GM12878 (cell line): ENCODE measurements around the gene SACM1L. TPM values are rescaled to one million over a fixed set of nuclear protein-coding genes. Genes with fewer than 3 reads are reported as not detected.

ENCODE experiments used
- ATAC-seq: fragments of 200-7000 bp; cut with Tn5 transposase; 3 replicates; pipeline ENCODE4 v1.9.1; 2020; ENCODE audit warnings: mild to moderate bottlenecking, moderate library complexity
- BruUV-seq: library from RNA; stranded (reverse); fragments of 400-500 nt; replicated peaks from 2 replicates; lab custom pipeline; 2021; lab: Mats Ljungman, UMichigan
- CTCF ChIA-PET: fragments of 300-600 bp; sonication (Branson Sonifier 250); formaldehyde crosslinking; extraction: SDS; loops from one replicate; lab custom pipeline; 2021; ENCODE audit warnings: inconsistent platforms; lab: Yijun Ruan, JAX
- POLR2A ChIA-PET: fragments of 350-600 bp; formaldehyde crosslinking; extraction: SDS; loops from one replicate; lab custom pipeline; 2021; ENCODE audit warnings: inconsistent platforms; lab: Charles Lee
- RAD21 ChIA-PET: fragments of 300-600 bp; sonication (Branson Sonifier 250); formaldehyde crosslinking; loops from one replicate; lab custom pipeline; 2023; ENCODE audit warnings: antibody characterized with exemption; ENCODE audit not compliant: unreplicated experiment; lab: Charles Lee
- SMC1A ChIA-PET: fragments of 300-600 bp; sonication (Branson Sonifier 250); formaldehyde crosslinking; loops from one replicate; lab custom pipeline; 2023; ENCODE audit not compliant: unreplicated experiment, uncharacterized antibody; lab: Charles Lee
- DNase-seq: peaks from one replicate; pipeline ENCODE4 v3.0.0-alpha.2; 2011; ENCODE audit warnings: low read depth, low spot score
- FAIRE-seq: peaks from 3 replicates; lab custom pipeline; 2011; peaks lifted over from hg19 to GRCh38; lab: Jason Lieb, UNC
- H2AFZ ChIP-seq: 2 replicates; pipeline ENCODE4 v1.6.0; 2011; ENCODE audit warnings: low read depth, low read length, control low read depth; ENCODE audit not compliant: control insufficient read depth
- H3K27ac ChIP-seq: 2 replicates; pipeline ENCODE4 v1.5.1; 2011; ENCODE audit warnings: control low read depth; ENCODE audit not compliant: control insufficient read depth, insufficient read depth
- H3K27me3 ChIP-seq, 2 experiments: replicated peaks in 1 of 2; 2 replicates each; pipeline versions ENCODE4 v1.6.0 to v1.6.1; 2011; ENCODE audit warnings: low read length in 1 of 2; ENCODE audit not compliant: control insufficient read depth in 2 of 2, insufficient read depth in 2 of 2
- H3K36me3 ChIP-seq, 2 experiments: 2 replicates each; pipeline ENCODE4 v1.5.1; 2011; ENCODE audit warnings: low read length in 1 of 2; ENCODE audit not compliant: control insufficient read depth in 2 of 2, insufficient read depth in 2 of 2
- H3K4me1 ChIP-seq: 2 replicates; pipeline ENCODE4 v1.6.1; 2011; ENCODE audit warnings: mild to moderate bottlenecking, low read length, moderate library complexity, mixed read lengths; ENCODE audit not compliant: control insufficient read depth, insufficient read depth
- H3K4me2 ChIP-seq: 2 replicates; pipeline ENCODE4 v1.6.0; 2011; ENCODE audit warnings: control low read depth; ENCODE audit not compliant: control insufficient read depth, insufficient read depth
- H3K4me3 ChIP-seq: fragments of 200-600 bp; sonication (generic); 2 replicates; pipeline ENCODE4 v1.5.1; 2016
- H3K79me2 ChIP-seq: 2 replicates; pipeline ENCODE4 v1.6.0; 2011; ENCODE audit warnings: low read length; ENCODE audit not compliant: control insufficient read depth, insufficient read depth
- H3K9ac ChIP-seq: 2 replicates; pipeline ENCODE4 v1.8.0; 2011; ENCODE audit warnings: low read length, control low read depth, mixed read lengths; ENCODE audit not compliant: control insufficient read depth, insufficient read depth
- H3K9me3 ChIP-seq: replicated peaks from 3 replicates; pipeline ENCODE4 v1.5.1; 2011; ENCODE audit warnings: mild to moderate bottlenecking, low read length; ENCODE audit not compliant: control insufficient read depth, insufficient read depth
- H4K20me1 ChIP-seq: 2 replicates; pipeline ENCODE4 v1.6.0; 2011; ENCODE audit not compliant: control insufficient read depth, insufficient read depth
- ASH2L ChIP-seq: fragments of 300-600, 200-600 bp; sonication (generic); IDR thresholded peaks from 2 replicates; pipeline ENCODE4 v1.6.1; 2017; ENCODE audit warnings: low read depth, mild to moderate bottlenecking, borderline replicate concordance
- ATF7 ChIP-seq: fragments of 450-650 bp; IDR thresholded peaks from 2 replicates; pipeline ENCODE4 v1.6.1; 2016; ENCODE audit warnings: low read depth, mild to moderate bottlenecking
- BHLHE40 ChIP-seq, 2 experiments: fragments of 450-650 bp in 1 of 2; IDR thresholded peaks; 2 replicates each; pipeline ENCODE4 v1.6.1; 2011 to 2017; ENCODE audit warnings: low read depth in 2 of 2, borderline replicate concordance in 1 of 2, improper control_type of control experiment in 1 of 2, low read length in 1 of 2, mild to moderate bottlenecking in 1 of 2
- CREM ChIP-seq: IDR thresholded peaks from 2 replicates; pipeline ENCODE4 v1.6.1; 2014; ENCODE audit warnings: antibody characterized with exemption, low read depth
- FOXM1 ChIP-seq: IDR thresholded peaks from 2 replicates; pipeline ENCODE4 v1.6.1; 2012; ENCODE audit warnings: low read depth, mild to moderate bottlenecking, inconsistent platforms, low read length, moderate library complexity
- IKZF2 ChIP-seq, 2 experiments: fragments of 450-650 bp; IDR thresholded peaks; 2 replicates each; pipeline ENCODE4 v1.6.1; 2017; ENCODE audit warnings: mild to moderate bottlenecking in 2 of 2, moderate library complexity in 2 of 2
- LARP7 ChIP-seq: fragments of 450-650 bp; IDR thresholded peaks from 2 replicates; pipeline ENCODE4 v1.6.1; 2017; ENCODE audit warnings: mild to moderate bottlenecking
- MEF2B ChIP-seq: fragments of 450-650 bp; IDR thresholded peaks from 2 replicates; pipeline ENCODE4 v1.6.1; 2018; ENCODE audit warnings: mild to moderate bottlenecking, moderate library complexity; ENCODE audit not compliant: partially characterized antibody, poor library complexity, severe bottlenecking
- PAX8 ChIP-seq: fragments of 450-650 bp; IDR thresholded peaks from 2 replicates; pipeline ENCODE4 v1.6.1; 2017; ENCODE audit warnings: mild to moderate bottlenecking, moderate library complexity
- POLR2A ChIP-seq: IDR thresholded peaks from 2 replicates; pipeline ENCODE4 v1.6.1; 2011; ENCODE audit warnings: low read depth, mild to moderate bottlenecking, low read length
- POLR2AphosphoS2 ChIP-seq: IDR thresholded peaks from 2 replicates; pipeline ENCODE4 v1.6.1; 2011; ENCODE audit warnings: low read depth, mild to moderate bottlenecking, low read length, improper control_type of control experiment, moderate library complexity
- RAD51 ChIP-seq: fragments of 450-650 bp; IDR thresholded peaks from 2 replicates; pipeline ENCODE4 v1.6.1; 2016; ENCODE audit warnings: moderate library complexity, mild to moderate bottlenecking, inconsistent platforms
- ZSCAN29 ChIP-seq: fragments of 450-650 bp; IDR thresholded peaks from 2 replicates; pipeline ENCODE4 v1.6.1; 2017; ENCODE audit warnings: mild to moderate bottlenecking, moderate library complexity
- WGBS: methylation state at CpG from one replicate; pipeline ENCODE4 v1.1.6; 2016; ENCODE audit warnings: low lambda C conversion rate; ENCODE audit not compliant: insufficient replicate concordance, insufficient coverage; ENCODE audit errors: missing lambda C conversion rate; 5-methylcytosine and 5-hydroxymethylcytosine counted together
- in situ Hi-C: fragments of 300-500 bp; cut with MboI; formaldehyde crosslinking; loops from 9 replicates; pipeline ENCODE4 v1.14.3; 2018; ENCODE audit warnings: mixed read lengths
- intact Hi-C: fragments of 100-400 bp; cut with micrococcal nuclease; formaldehyde crosslinking; loops from one replicate; pipeline ENCODE4 v1.14.2; 2022; ENCODE audit not compliant: unreplicated experiment
- polyA plus RNA-seq, 11 experiments: library from polyadenylated mRNA; depleted of rRNA in 4 of 11; unstranded in 6 of 11; stranded (reverse) in 5 of 11; fragments of >200 nt; fragmentation: Nextera tagmentation in 4 of 11; fragmentation: Illumina TruSeq in 1 of 11; extraction: Ambion mirVana in 4 of 11; extraction: Trizol in 1 of 11; gene quantifications; 1 replicate in 1 of 11; 2 replicates in 10 of 11; pipeline versions ENCODE4 v1.2.1 to v1.2.3, GENCODE V29; 2011 to 2016; ENCODE audit warnings: inconsistent platforms in 2 of 11, missing spikeins in 2 of 11, low read depth in 1 of 11
- total RNA-seq, 4 experiments: library from RNA; depleted of rRNA in 3 of 4; stranded (reverse); fragments of >200 nt in 3 of 4; fragmentation: Illumina TruSeq in 1 of 4; extraction: Trizol in 1 of 4; gene quantifications; 2 replicates each; pipeline versions ENCODE4 v1.2.1 to v1.2.3, GENCODE V29; 2013 to 2021
- TF ChIP-seq, protein P1 (sequence below): IDR thresholded peaks from 2 replicates; pipeline ENCODE4 v1.6.1; 2011; ENCODE audit warnings: low read depth, low read length, improper control_type of control experiment, borderline replicate concordance
- TF ChIP-seq, protein P2 (sequence below): fragments of 450-650 bp; IDR thresholded peaks from 2 replicates; pipeline ENCODE4 v1.6.1; 2017; ENCODE audit warnings: antibody characterized with exemption, mild to moderate bottlenecking, moderate library complexity
- TF ChIP-seq, protein P3 (sequence below): fragments of 450-650 bp; IDR thresholded peaks from 2 replicates; pipeline ENCODE4 v1.6.1; 2017; ENCODE audit warnings: low read depth, mild to moderate bottlenecking, moderate library complexity
- TF ChIP-seq, protein P4 (sequence below): IDR thresholded peaks from 2 replicates; pipeline ENCODE4 v1.6.1; 2011; ENCODE audit warnings: mild to moderate bottlenecking, low read depth, low read length, moderate library complexity; ENCODE audit not compliant: insufficient replicate concordance

SACM1L gene
- total and polyA plus RNA-seq, 10 of the 15 experiments (the other 5 are each of a cell fraction or from before 2014, with no cell fraction given): 16.5 to 48.3 (median 28.9) TPM

DNA sequence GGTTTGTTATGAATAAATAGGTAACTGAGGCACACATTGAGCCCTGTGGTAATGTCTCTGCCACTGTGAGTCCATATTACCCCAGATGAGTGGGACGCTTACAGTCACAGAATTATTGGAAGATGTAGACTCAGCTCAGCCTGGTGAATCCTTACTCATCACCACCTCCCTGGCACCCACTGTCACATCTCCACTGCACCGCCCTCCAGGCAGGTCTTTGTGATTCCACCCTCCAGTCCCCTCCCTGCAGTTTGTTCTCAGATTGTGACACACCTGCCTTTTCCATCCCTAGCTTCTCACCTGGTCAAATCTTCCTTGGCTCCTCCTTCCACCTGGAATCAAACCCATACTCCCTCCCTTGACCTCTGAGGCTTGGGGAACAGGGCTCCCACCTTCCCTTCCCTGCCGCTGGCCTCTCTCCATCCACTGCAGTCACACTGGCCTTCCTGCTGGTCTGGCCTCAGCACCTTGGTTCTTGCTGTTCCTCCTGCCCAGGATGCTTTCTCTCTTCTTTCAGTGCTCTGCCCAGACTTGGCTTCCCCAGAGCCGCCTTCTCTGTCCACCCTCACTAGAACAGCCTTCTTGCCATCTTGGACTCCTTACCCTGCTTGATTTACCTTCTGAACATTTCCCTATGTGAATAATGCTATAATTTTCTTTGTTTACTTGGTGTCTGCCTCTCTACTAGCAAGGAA is 97.8 kb downstream of the SACM1L start (continued):
- TF ChIP-seq ASH2L: no peak
- TF ChIP-seq, all 136 proteins: peak for 0

DNA sequence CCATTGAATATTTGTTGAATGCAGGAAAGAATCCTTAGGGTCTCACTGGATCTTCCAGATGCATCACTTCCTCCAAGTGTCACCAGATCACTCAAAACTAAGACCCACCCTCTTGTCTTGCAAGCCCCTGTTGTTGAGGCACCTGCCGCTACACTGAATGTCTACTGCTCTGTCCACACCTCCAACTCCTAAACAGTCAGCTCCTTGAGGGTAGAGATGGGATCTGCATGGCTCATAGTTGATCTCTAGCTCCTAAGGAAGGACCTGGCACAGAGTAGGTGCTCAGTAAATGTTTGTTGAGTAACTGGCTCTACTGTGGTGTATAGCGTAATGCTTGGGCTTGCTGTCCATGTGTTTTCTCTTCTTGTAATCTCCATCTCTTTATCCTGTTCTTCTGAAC is 98.4 kb downstream of the SACM1L start:
- SMC1A ChIA-PET: no interaction called here
- no peak for FAIRE-seq
- DNase-seq: no peak
- intact Hi-C loops (no loop called here), in situ Hi-C loops (no loop called here)
- RAD21 ChIA-PET: no interaction called here
- Histone ChIP-seq H3K27me3 (peaks cover 0 to 7% of the 10 kb centered on the region in 2 experiments; a peak in 1 of 4 replicates), H3K4me2 (no peak overlapping the region), H3K9me3 (no peaks in the 10 kb centered on the region; the same call in 2 of the 3 replicates), H3K4me1 (no peaks in the 10 kb centered on the region), H3K27ac (no peak overlapping the region), H3K9ac (no peak overlapping the region), H3K36me3 (no peaks in the 10 kb centered on the region), H3K4me3 (no peak overlapping the region), H4K20me1 (no peaks in the 10 kb centered on the region), H3K79me2 (no peaks in the 10 kb centered on the region), H2AFZ (no peak overlapping the region)
- WGBS: 100% methylated on average over 2 of the region's 2 CpGs
- CTCF ChIA-PET: no interaction called here
- ATAC-seq: no peak
- POLR2A ChIA-PET: no interaction called here
- BruUV-seq: no TSS peak
- TF ChIP-seq, protein P1, sequence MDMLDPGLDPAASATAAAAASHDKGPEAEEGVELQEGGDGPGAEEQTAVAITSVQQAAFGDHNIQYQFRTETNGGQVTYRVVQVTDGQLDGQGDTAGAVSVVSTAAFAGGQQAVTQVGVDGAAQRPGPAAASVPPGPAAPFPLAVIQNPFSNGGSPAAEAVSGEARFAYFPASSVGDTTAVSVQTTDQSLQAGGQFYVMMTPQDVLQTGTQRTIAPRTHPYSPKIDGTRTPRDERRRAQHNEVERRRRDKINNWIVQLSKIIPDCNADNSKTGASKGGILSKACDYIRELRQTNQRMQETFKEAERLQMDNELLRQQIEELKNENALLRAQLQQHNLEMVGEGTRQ: no peak
- TF ChIP-seq ZSCAN29 (no peak), POLR2A (no peak), FOXM1 (no peak), ATF7 (no peak), IKZF2 (IDR thresholded peaks at IDR 0.05) (no peak), LARP7 (no peak), CREM (no peak), MEF2B (no peak), POLR2AphosphoS2 (no peak), PAX8 (no peak), RAD51 (no peak), BHLHE40 (IDR thresholded peaks at IDR 0.05; ENCODE audit: borderline replicate concordance in 1 of 2, low read depth in 2 of 2, low read length in 1 of 2) (no peak)
- TF ChIP-seq, protein P2, sequence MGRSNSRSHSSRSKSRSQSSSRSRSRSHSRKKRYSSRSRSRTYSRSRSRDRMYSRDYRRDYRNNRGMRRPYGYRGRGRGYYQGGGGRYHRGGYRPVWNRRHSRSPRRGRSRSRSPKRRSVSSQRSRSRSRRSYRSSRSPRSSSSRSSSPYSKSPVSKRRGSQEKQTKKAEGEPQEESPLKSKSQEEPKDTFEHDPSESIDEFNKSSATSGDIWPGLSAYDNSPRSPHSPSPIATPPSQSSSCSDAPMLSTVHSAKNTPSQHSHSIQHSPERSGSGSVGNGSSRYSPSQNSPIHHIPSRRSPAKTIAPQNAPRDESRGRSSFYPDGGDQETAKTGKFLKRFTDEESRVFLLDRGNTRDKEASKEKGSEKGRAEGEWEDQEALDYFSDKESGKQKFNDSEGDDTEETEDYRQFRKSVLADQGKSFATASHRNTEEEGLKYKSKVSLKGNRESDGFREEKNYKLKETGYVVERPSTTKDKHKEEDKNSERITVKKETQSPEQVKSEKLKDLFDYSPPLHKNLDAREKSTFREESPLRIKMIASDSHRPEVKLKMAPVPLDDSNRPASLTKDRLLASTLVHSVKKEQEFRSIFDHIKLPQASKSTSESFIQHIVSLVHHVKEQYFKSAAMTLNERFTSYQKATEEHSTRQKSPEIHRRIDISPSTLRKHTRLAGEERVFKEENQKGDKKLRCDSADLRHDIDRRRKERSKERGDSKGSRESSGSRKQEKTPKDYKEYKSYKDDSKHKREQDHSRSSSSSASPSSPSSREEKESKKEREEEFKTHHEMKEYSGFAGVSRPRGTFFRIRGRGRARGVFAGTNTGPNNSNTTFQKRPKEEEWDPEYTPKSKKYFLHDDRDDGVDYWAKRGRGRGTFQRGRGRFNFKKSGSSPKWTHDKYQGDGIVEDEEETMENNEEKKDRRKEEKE: no peak
- TF ChIP-seq, protein P3, sequence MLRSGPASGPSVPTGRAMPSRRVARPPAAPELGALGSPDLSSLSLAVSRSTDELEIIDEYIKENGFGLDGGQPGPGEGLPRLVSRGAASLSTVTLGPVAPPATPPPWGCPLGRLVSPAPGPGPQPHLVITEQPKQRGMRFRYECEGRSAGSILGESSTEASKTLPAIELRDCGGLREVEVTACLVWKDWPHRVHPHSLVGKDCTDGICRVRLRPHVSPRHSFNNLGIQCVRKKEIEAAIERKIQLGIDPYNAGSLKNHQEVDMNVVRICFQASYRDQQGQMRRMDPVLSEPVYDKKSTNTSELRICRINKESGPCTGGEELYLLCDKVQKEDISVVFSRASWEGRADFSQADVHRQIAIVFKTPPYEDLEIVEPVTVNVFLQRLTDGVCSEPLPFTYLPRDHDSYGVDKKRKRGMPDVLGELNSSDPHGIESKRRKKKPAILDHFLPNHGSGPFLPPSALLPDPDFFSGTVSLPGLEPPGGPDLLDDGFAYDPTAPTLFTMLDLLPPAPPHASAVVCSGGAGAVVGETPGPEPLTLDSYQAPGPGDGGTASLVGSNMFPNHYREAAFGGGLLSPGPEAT: no peak
- TF ChIP-seq, protein P4, sequence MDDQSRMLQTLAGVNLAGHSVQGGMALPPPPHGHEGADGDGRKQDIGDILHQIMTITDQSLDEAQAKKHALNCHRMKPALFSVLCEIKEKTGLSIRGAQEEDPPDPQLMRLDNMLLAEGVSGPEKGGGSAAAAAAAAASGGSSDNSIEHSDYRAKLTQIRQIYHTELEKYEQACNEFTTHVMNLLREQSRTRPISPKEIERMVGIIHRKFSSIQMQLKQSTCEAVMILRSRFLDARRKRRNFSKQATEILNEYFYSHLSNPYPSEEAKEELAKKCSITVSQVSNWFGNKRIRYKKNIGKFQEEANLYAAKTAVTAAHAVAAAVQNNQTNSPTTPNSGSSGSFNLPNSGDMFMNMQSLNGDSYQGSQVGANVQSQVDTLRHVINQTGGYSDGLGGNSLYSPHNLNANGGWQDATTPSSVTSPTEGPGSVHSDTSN: no peak
